CD4-positive, alpha-beta T cell treated with Interleukin-17A for 1 hour (primary cell): ENCODE measurements around the gene DCTN3.
"Not testable (repeated sequence)": the region's sequence is repeated elsewhere in the genome, so short reads cannot be mapped to it uniquely, and the experiment has no call there.

Source experiments
- DNase-seq: peaks from one replicate; pipeline ENCODE4 v3.0.0-alpha.2; 2020

Gene DCTN3

DNA sequence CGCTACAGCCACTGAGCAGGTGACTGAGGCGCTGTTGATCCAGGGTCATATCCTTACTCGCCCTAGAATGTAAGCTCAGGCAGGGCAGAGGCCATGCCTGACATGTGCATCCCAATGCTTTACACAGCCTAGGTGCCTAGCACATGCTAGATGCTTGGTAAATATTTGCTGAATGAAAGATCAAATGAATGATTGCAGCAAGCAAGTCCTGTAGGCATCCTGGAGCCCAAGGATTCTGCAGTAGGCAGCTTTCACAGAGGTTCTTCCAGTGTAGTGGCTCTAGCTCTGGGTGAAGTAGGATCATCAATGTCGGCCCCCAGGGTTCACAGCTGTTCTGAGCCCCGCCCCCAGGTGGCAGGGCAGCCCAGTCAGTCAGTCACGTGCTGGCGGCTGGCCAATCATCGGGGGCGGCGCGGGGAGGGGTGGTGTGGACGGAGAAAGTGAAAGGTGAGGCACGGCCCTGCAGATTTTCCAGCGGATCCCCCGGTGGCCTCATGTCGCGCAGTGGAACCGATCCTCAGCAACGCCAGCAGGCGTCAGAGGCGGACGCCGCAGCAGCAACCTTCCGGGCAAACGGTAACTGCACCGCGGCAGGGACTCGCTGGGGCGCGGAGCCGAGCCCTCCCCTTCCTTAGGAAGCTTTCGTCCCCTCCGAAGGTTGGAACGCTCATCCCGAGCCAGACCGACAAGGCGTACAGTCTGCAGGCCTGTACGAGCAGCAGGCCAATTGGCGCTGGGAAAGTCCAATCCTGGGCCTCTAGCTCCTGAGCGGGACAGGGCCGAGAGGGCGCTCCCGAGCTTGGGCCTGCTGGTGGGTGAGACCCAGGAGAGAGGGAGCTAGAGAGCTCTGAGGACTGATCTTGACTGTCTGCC is 26.2 kb upstream of the DCTN3 start, which contains the start of gene GALT:
TSS of gene GALT (plus strand) at position 465 of the 873 bp plus-strand sequence. CDS start at position 495, 30 bp downstream.
- DNase-seq, result peak; percentile 97

- DNase-seq, result no peak
Measured at GRCh38 chr9:34644766-34645314, 24.5 kb upstream of the DCTN3 start.

GRCh38 chr9:34642679-34643078 is 22.4 kb upstream of the DCTN3 start:
- DNase-seq, result no peak

DNA sequence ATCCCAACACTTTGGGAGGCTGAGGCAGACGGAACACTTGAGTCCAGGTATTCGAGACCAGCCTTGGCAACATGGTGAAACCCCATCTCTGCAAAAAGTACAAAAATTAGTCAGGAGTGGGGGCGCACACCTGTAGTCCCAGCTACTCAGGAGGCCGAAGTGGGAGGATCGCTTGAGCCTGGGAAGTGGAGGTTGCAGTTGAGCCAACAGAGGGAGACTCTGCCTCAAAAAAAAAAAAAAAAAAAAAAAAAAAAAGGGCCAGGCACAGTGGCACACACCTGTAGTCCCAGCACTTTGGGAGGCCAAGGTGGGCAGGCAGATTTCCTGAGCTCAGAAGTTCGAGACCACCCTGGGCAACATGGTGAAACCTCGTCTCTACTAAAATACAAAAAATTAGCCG is 19.0 kb upstream of the DCTN3 start:
- not testable (repeated sequence) for DNase-seq

- DNase-seq, result no peak
Measured at GRCh38 chr9:34638138-34638445, 17.8 kb upstream of the DCTN3 start.

- peak; percentile 96 for DNase-seq
Measured at GRCh38 chr9:34637356-34638137, 17.3 kb upstream of the DCTN3 start, which contains the start of gene SIGMAR1. Gene SIGMAR1 (minus strand): TSS chr9:34637787. CDS start chr9:34637697, 90 bp downstream.

GRCh38 chr9:34636791-34637355 is 16.6 kb upstream of the DCTN3 start:
- DNase-seq, result peak; percentile 11

DNA sequence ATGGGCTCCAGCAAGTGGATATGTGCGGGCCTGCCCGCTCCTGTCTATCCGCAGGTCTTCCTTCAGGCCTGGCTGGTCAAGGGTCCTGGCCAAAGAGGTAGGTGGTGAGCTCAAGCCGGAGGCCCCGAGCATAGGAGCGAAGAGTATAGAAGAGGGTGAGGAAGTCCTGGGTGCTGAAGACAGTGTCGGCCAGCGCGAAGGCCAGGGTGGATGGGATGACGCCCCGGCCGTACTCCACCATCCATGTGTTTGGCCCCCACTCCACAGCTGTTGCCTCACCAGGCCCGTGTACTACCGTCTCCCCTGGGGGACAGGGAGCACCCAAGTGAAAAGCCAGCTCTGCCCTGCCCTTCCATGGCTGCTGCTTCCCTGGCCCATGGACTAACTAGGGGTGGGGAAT is 15.3 kb upstream of the DCTN3 start:
- no peak for DNase-seq

DNA sequence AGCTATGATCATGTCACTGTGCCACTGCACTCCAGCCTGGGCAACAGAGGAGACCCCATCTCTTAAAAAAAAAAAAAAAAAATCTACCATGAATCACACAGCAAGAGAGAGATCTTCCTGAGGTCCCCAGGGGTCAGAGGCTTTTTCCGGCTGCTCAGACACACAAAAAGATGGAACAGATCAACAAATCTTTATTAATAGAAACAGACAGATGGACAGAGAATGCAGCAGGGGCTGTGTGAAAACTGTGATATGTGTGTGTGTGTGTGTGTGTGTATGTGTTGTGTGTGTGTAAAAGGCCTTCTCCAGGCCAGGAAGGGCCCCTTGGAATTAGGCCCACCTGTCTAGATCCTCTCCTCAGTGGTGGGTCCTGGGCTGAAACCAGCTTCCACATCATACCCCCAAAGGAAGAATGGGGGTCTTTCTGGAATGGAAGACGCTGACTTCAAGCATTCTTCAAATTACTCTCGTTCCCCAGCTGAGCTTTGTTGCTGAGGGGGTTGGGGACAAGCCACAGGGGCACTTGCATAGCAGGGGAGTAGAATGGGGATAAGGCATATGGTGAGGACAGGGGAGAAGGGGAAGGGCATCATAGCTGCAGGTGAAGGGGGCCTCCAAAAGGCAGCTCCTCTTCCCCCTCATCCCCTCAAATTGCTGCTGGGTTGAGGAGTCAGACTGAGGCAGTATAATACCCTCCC is 14.4 kb upstream of the DCTN3 start:
- no peak for DNase-seq

DNA sequence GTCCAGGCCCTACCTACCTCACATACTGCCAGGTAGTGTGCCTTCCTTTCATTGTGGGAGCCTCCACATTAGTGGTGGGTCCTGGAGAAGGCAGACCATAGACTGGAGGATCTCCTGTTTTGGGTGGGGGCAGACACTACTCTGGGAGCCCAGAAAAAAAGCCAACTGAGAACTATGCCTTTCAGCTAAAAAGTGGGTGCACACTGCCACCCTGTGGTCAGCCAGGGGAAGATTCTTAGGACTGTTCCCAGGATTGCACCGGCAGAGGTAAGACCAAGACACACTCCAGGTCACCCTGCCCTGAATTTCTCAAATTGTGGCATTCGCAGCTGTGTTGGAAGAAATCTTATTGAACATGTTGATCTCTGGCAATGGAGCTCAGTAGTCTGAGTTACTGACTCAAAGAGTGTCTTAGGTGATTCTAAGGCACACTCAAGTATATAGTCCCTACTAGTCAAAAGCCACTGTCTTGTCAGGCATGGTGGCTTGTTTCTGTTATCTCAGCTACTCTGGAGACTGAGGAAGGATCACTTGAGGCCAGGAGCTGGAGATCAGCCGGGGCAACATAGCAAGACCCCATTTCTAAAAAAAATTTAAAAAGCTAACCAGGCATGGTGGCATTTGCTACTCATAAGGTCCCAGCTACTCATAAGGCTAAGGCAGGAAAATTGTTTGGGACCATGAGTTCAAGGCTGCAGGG is 13.7 kb upstream of the DCTN3 start:
- DNase-seq, result peak; percentile 84

DNA sequence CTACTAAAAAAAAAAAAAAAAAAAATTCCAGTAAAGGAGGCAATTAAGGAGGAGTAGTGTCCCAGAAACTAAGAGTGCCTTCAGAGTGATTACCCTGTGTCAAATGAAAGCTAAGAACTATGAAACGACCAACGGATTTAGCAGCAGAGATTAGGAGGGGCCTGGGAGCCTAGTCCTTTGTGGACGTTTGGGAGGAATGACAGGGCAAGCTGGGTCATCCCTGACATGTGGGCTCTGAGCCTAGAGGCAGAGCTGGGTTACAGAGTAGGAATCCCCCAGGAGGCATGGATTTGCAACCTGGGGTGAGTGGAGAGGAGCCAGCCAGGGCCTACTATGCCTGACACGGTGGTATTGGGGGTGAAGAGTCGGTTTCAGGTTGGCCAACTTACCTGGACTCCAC is 12.9 kb upstream of the DCTN3 start:
- DNase-seq, result no peak

GRCh38 chr9:34630402-34631154 is 10.3 kb upstream of the DCTN3 start:
- DNase-seq, result no peak

- no peak for DNase-seq
Measured at GRCh38 chr9:34629491-34629808, 9.2 kb upstream of the DCTN3 start.

- DNase-seq, result peak; percentile 42
Measured at GRCh38 chr9:34628656-34629490, 8.6 kb upstream of the DCTN3 start, which contains the start of gene ARID3C. Gene ARID3C (minus strand): TSS chr9:34629066. CDS start chr9:34628014, 1,052 bp downstream.

DNA sequence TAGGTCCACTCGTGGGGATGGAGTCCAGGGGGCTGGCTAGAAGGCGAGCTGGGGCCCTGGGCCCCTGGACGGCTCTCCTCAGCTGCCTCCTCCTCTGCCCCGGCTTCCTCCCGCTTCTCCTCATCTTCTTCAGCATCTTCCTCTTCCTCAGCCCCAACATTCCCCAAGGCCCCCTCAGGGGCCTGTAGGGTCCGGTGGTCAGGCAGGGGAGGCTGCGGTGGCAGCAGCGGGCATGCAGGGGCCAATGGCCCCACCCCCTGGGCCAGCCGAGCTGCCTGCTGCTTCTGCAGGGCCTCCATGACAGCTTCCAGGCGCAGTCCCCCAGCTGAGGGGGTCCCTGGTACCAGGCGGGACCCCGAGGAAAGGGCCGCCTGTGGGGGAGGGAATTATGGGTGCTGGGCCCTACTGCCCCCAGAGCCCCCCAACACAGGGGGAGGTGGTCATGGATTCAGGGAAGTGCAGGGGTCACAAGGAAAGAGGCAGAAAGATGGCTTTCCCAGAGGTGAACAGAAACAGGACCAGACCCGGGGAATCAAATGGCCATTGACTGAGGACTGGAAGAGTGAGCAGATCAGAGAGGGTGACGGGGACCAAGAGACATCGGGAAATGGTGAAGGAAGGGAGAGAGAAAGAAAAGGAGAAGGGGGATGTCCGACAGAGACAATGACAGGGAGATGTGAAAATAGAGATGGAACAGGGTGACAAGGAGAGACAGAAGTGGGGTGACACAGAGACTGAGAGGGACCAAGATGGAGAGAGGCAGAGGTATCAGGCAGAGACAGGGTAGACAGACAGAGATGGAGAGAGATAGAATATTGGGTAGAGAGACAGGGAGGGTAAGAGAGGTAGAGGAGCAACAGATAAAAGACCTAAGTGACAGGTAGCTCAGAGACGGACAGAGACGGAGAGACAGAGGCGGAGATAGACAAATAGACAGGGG is 7.7 kb upstream of the DCTN3 start:
- no peak for DNase-seq

- no peak for DNase-seq
Measured at GRCh38 chr9:34625186-34625486, 4.8 kb upstream of the DCTN3 start.

DNA sequence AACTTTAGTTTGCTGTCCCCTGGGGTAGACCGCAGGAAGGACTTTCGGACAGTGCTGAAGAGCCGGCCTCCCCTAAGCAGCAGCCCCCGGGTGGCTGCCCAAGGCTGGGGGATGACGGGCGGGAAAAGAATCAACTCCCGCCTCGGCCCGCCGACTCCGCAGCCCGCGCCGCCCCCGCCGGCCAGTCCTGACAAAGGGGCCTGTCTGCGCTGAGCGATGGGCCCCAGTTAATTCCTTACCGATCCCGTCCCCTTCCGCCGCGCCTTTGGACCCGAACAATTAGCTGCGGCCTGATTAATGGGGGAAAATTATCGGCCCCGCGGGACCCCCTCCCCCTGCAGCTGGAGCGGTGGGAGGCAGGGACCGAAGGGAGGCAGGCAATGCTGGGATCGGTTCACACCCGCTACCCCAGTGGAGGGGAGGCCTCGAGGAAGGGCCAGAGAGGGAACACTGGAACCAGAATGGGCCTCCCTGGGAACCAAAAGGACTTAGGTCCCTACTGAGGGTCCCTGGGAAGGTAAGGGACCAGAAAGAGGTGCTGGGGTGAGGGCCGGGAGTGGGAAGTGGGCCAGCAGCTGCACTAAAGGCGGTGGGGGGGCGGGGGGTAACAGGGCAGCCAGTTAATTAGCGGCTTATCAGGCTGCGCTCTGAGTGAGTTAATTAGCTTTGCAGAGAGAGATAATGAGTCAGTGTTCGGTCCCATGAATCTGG is 4.3 kb upstream of the DCTN3 start:
- DNase-seq, result no peak

- no peak for DNase-seq
Measured at GRCh38 chr9:34623374-34624235, 3.3 kb upstream of the DCTN3 start.
